Measurements from ENCODE around the gene IQSEC2.

Gene IQSEC2

DNA sequence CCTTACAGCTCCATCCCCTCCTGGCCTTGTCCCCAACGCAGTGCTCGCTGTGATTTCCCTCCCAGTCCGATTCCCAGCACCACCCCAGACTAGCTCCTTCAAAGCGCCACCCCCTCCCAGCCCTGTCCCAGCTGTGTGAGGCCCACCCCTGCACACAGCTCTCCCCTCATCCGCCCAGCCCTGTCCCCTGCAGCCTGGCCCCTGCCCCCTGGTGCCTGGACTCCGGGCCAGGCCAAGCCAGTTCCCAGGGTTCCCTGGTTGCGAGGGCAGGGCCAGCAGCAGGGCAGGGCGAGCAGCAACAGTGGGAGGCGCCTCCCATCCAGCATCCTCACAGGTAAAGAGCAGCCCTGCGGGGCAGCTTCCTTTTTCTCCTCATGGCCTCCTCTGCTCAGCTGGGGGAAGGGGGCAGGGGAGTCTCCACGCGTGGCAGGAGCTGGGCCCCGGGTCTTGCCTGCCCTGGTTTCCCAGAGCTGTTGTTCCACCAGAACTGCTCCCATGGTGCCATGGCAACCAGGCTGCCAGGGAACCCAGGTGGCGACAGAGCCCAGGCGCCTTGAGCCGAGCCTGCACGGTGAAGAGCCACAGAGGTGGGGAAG lies 24.8 kb downstream of the IQSEC2 start:
- no peaks in the 10 kb centered on the region for H3K27me3 ChIP-seq (ENCODE audit: control insufficient read depth, insufficient read depth, low read length)
- H3K9me3 ChIP-seq (ENCODE audit: control insufficient read depth, insufficient read depth, low read length) = no peaks in the 10 kb centered on the region
- no peak overlapping the region for H3K27ac ChIP-seq (ENCODE audit: low read length)
- H3K36me3 ChIP-seq (ENCODE audit: control insufficient read depth, insufficient read depth, low read length) = no peaks in the 10 kb centered on the region
- no peak overlapping the region for H3K4me3 ChIP-seq (ENCODE audit: low read length)
- no CpG with 5 or more reads among the region's 17 CpGs for WGBS (ENCODE audit: insufficient coverage, insufficient read length)
- DNase-seq (ENCODE audit: low read depth, low spot score) = no peak
- peaks cover 1% of the 10 kb centered on the region; the same call in 1 of the 2 replicates for H3K4me1 ChIP-seq (ENCODE audit: control insufficient read depth, insufficient read depth, low read length)

DNA sequence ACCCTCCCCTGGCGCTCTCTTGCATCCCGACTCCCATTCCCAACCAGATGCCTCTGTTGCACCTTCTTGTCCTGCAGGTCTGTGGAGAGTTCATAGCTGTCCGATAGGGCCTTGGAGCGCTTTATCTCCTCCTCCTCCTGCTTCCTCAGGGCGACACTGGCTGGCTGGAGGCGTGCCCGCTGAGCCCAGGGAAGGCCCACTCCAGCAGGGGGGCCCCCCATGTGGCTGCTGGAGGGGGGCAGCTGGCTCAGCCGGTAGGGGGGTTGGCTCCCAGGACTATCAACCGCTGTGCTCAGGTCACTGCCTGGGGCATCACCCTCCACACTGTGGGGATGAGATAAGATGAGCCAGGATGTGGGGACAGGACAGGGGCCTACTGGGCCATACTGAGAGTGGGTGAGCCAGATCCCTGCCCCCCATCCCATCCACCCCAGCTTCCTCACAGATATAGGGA lies 25.6 kb downstream of the IQSEC2 start:
- Histone ChIP-seq H3K9me3 (ENCODE audit: control insufficient read depth, insufficient read depth, low read length) (no peaks in the 10 kb centered on the region), H3K4me1 (ENCODE audit: control insufficient read depth, insufficient read depth, low read length) (peaks cover 1% of the 10 kb centered on the region; the same call in 1 of the 2 replicates), H3K36me3 (ENCODE audit: control insufficient read depth, insufficient read depth, low read length) (no peaks in the 10 kb centered on the region), H3K27me3 (ENCODE audit: control insufficient read depth, insufficient read depth, low read length) (no peaks in the 10 kb centered on the region), H3K27ac (ENCODE audit: low read length) (no peak overlapping the region), H3K4me3 (ENCODE audit: low read length) (no peak overlapping the region)
- no CpG with 5 or more reads among the region's 9 CpGs for WGBS (ENCODE audit: insufficient coverage, insufficient read length)
- no peak for DNase-seq (ENCODE audit: low read depth, low spot score)

DNA sequence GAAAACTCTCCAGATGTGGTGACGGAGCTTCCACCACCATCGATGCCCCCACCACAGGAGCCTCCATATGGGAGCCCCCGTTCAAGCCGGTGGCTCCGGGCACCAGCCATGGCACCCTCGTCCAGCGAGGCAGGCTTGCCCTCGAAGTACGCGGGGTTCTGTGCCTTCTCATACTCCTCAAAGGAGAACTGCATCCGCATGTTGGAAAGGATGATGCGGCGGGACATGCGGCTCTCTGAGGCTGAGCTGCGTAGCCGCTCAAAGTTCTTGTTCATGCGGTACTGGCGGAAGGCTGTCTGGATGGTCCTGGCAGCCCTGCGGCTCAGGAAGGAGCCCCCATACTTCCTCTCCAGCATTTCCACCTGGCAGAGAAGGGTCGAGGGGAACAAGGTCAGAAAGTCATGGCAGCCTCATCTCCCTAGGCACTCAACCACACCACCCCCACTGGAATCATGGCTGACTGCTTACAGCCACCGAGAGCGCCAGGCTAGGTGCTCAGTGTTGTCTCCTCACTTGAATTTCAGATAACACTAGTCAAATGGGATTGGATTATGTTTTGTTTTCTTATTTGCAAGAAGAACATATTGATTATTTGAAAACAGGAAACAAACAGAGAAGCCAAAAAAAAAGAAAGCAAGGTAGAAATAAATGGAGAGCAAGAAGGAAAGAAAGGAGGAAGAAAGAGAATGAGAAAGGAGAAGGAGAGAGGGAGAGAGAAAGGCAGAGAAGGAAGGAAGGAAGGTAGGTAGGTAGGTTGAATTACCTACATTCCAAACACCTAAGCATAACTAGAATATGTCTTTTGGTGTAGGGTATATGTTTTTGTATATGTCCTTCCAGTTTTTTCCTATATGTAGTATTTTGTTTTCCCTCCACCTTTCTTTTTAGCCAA lies 26.6 kb downstream of the IQSEC2 start:
- no peak for DNase-seq (ENCODE audit: low read depth, low spot score)
- no CpG with 5 or more reads among the region's 22 CpGs for WGBS (ENCODE audit: insufficient coverage, insufficient read length)

DNA sequence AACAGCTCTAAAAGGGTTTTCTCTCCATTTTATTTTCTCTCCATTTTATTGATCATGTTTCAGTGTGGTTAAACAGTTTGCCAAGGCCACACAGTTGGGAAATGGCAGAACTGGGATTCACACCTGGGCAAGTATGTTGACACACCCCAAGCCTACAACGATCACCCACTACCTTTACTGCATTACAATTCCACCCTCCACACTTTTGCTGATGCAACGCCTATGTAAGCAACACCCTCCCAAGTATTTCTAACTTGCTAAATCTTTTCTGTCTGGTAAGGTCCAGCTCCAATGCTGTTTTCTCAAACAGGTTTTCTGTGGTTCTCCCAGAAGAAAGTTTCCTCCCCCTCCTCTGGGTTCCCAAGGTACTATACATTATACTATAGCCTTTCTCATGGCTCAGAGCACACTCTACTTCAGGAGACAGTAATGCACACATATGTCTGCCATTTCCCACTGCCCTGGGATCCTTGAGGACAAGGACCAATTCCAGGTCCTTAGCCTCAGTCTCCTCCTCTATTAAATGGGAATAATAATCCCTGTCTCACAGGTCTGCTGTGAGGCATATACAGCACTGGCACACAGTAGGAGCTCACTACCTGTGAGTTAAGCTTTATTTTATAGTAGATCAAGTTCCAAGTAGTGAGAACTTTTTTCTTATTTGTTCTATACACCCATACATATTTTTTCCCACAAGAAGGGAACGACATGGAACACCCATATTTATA lies 27.9 kb downstream of the IQSEC2 start:
- peaks cover 1% of the 10 kb centered on the region; the same call in 1 of the 2 replicates for H3K4me1 ChIP-seq (ENCODE audit: control insufficient read depth, insufficient read depth, low read length)
- no peaks in the 10 kb centered on the region for H3K36me3 ChIP-seq (ENCODE audit: control insufficient read depth, insufficient read depth, low read length)
- H3K4me3 ChIP-seq (ENCODE audit: low read length) = no peak overlapping the region
- no peak for DNase-seq (ENCODE audit: low read depth, low spot score)
- no peaks in the 10 kb centered on the region for H3K9me3 ChIP-seq (ENCODE audit: control insufficient read depth, insufficient read depth, low read length)
- no peak overlapping the region for H3K27ac ChIP-seq (ENCODE audit: low read length)
- no CpG with 5 or more reads among the region's 3 CpGs for WGBS (ENCODE audit: insufficient coverage, insufficient read length)
- no peaks in the 10 kb centered on the region for H3K27me3 ChIP-seq (ENCODE audit: control insufficient read depth, insufficient read depth, low read length)

More for the DNA sequence above, 26.6 kb downstream of the IQSEC2 start:
- Histone ChIP-seq H3K27me3 (ENCODE audit: control insufficient read depth, insufficient read depth, low read length) (no peaks in the 10 kb centered on the region), H3K36me3 (ENCODE audit: control insufficient read depth, insufficient read depth, low read length) (no peaks in the 10 kb centered on the region), H3K4me1 (ENCODE audit: control insufficient read depth, insufficient read depth, low read length) (peaks cover 1% of the 10 kb centered on the region; the same call in 1 of the 2 replicates), H3K4me3 (ENCODE audit: low read length) (no peak overlapping the region), H3K27ac (ENCODE audit: low read length) (no peak overlapping the region), H3K9me3 (ENCODE audit: control insufficient read depth, insufficient read depth, low read length) (no peaks in the 10 kb centered on the region)

GRCh38 chrX:53251307-53251706 lies 30.1 kb downstream of the IQSEC2 start:
- no CpG with 5 or more reads among the region's 2 CpGs for WGBS (ENCODE audit: insufficient coverage, insufficient read length)
- Histone ChIP-seq H3K27ac (ENCODE audit: low read length) (no peak overlapping the region), H3K4me1 (ENCODE audit: control insufficient read depth, insufficient read depth, low read length) (peaks cover under 1% of the 10 kb centered on the region; the same call in 1 of the 2 replicates), H3K27me3 (ENCODE audit: control insufficient read depth, insufficient read depth, low read length) (no peaks in the 10 kb centered on the region), H3K4me3 (ENCODE audit: low read length) (no peak overlapping the region), H3K9me3 (ENCODE audit: control insufficient read depth, insufficient read depth, low read length) (no peaks in the 10 kb centered on the region), H3K36me3 (ENCODE audit: control insufficient read depth, insufficient read depth, low read length) (peaks cover 8% of the 10 kb centered on the region)
- DNase-seq (ENCODE audit: low read depth, low spot score) = no peak

- no CpG with 5 or more reads among the region's 19 CpGs for WGBS (ENCODE audit: insufficient coverage, insufficient read length)
- peaks cover 9% of the 10 kb centered on the region for H3K36me3 ChIP-seq (ENCODE audit: control insufficient read depth, insufficient read depth, low read length)
- no peaks in the 10 kb centered on the region for H3K27me3 ChIP-seq (ENCODE audit: control insufficient read depth, insufficient read depth, low read length)
- no peak overlapping the region for H3K27ac ChIP-seq (ENCODE audit: low read length)
- H3K4me1 ChIP-seq (ENCODE audit: control insufficient read depth, insufficient read depth, low read length) = no peaks in the 10 kb centered on the region
- H3K4me3 ChIP-seq (ENCODE audit: low read length) = no peak overlapping the region
- DNase-seq (ENCODE audit: low read depth, low spot score) = no peak
- H3K9me3 ChIP-seq (ENCODE audit: control insufficient read depth, insufficient read depth, low read length) = no peaks in the 10 kb centered on the region
These were observed 30.8 kb downstream of the IQSEC2 start for GRCh38 chrX:53250556-53250955.

DNA sequence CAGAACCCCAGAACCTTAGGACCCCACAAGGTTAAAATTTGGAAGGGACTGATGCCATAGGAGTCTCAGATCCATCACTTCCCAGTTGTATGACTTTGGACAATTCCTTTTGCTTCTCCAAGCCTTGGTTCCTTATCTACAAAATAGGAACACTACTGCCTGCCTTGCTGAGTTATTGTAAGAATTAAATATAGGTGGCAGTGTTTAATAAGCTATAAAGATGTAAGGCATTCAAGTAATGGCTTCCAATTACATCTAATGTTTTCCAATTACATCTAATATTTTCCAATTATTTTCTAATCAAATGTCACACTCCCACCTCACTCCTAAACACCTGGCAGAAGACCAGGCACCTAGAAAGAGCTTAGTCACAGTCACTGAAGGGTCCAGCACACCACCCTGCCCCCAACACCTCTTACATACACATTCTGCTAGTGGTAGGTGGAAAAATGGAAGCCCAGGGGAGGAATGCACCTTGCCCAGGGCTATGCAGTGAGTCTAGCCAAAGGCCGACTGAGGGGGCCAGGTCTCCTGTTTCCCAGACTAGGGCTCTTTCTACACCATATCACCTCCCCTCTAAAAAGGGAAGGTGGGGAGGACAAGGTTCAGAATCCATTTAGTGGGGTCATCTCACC lies 31.9 kb downstream of the IQSEC2 start:
- H3K9me3 ChIP-seq (ENCODE audit: control insufficient read depth, insufficient read depth, low read length) = no peaks in the 10 kb centered on the region
- H3K27ac ChIP-seq (ENCODE audit: low read length) = no peak overlapping the region
- H3K4me3 ChIP-seq (ENCODE audit: low read length) = no peak overlapping the region
- WGBS (ENCODE audit: insufficient coverage, insufficient read length) = no CpG with 5 or more reads among the region's 1 CpG
- no peak for DNase-seq (ENCODE audit: low read depth, low spot score)
- H3K36me3 ChIP-seq (ENCODE audit: control insufficient read depth, insufficient read depth, low read length) = peaks cover 9% of the 10 kb centered on the region
- no peaks in the 10 kb centered on the region for H3K4me1 ChIP-seq (ENCODE audit: control insufficient read depth, insufficient read depth, low read length)
- H3K27me3 ChIP-seq (ENCODE audit: control insufficient read depth, insufficient read depth, low read length) = no peaks in the 10 kb centered on the region

DNA sequence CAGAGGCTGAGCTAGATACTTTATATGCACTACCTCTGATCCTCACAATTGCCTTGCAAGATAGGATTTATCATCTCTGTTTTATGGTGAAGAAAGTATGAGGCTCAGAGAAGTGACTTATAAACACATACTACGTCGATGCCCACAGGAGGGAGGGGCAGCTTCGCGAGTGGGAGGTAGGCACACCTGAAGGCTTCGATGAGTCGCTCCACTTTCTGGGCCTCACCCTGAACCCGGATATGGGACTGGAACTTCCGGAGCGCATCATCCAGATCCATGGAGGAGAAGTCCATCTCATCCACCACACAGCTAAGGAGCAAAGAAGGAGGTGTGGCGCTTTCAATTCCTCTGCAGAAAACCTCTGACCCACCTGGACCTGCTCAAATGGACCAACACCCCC lies 33.5 kb downstream of the IQSEC2 start:
- Histone ChIP-seq H3K4me1 (ENCODE audit: control insufficient read depth, insufficient read depth, low read length) (no peaks in the 10 kb centered on the region), H3K4me3 (ENCODE audit: low read length) (no peak overlapping the region), H3K36me3 (ENCODE audit: control insufficient read depth, insufficient read depth, low read length) (peaks cover 12% of the 10 kb centered on the region), H3K9me3 (ENCODE audit: control insufficient read depth, insufficient read depth, low read length) (no peaks in the 10 kb centered on the region), H3K27me3 (ENCODE audit: control insufficient read depth, insufficient read depth, low read length) (no peaks in the 10 kb centered on the region), H3K27ac (ENCODE audit: low read length) (no peak overlapping the region)
- no CpG with 5 or more reads among the region's 10 CpGs for WGBS (ENCODE audit: insufficient coverage, insufficient read length)
- no peak for DNase-seq (ENCODE audit: low read depth, low spot score)

DNA sequence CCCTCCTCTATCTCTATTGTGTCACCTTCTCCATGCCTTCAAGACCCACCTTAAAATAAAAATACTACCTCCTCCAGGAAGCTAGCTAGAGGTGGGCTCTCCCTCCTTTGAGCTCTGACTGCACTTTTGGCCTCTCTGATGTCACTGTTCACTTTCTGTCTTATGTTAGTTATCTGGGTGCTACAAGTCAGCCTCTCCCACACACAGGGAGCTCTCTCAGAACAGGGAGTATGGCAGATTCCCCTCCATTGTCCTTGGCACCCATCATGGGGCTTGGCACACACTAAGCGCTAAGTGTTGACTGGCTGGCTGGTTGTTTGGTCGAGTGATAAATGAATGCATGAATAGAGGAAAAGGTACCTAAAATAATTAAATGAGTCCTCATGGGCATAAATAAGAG lies 35.2 kb downstream of the IQSEC2 start:
- no peaks in the 10 kb centered on the region for H3K9me3 ChIP-seq (ENCODE audit: control insufficient read depth, insufficient read depth, low read length)
- H3K27me3 ChIP-seq (ENCODE audit: control insufficient read depth, insufficient read depth, low read length) = no peaks in the 10 kb centered on the region
- no peak for DNase-seq (ENCODE audit: low read depth, low spot score)
- WGBS (ENCODE audit: insufficient coverage, insufficient read length) = no CpG with 5 or more reads among the region's 2 CpGs
- H3K4me3 ChIP-seq (ENCODE audit: low read length) = no peak overlapping the region
- H3K36me3 ChIP-seq (ENCODE audit: control insufficient read depth, insufficient read depth, low read length) = peaks cover 12% of the 10 kb centered on the region
- no peaks in the 10 kb centered on the region for H3K4me1 ChIP-seq (ENCODE audit: control insufficient read depth, insufficient read depth, low read length)
- H3K27ac ChIP-seq (ENCODE audit: low read length) = no peak overlapping the region

- H3K27ac ChIP-seq (ENCODE audit: low read length) = no peak overlapping the region
- H3K4me3 ChIP-seq (ENCODE audit: low read length) = no peak overlapping the region
- H3K36me3 ChIP-seq (ENCODE audit: control insufficient read depth, insufficient read depth, low read length) = peaks cover 12% of the 10 kb centered on the region
- no peaks in the 10 kb centered on the region for H3K27me3 ChIP-seq (ENCODE audit: control insufficient read depth, insufficient read depth, low read length)
- DNase-seq (ENCODE audit: low read depth, low spot score) = no peak
- no peaks in the 10 kb centered on the region for H3K9me3 ChIP-seq (ENCODE audit: control insufficient read depth, insufficient read depth, low read length)
- no CpG with 5 or more reads among the region's 1 CpG for WGBS (ENCODE audit: insufficient coverage, insufficient read length)
- no peaks in the 10 kb centered on the region for H3K4me1 ChIP-seq (ENCODE audit: control insufficient read depth, insufficient read depth, low read length)
These were observed 36.8 kb downstream of the IQSEC2 start for GRCh38 chrX:53244610-53245009.
